D341Med (cell line): ENCODE results near the gene NADSYN1.
"Not testable (repeated sequence)": the region's sequence is repeated elsewhere in the genome, so short reads cannot be mapped to it uniquely, and the experiment has no call there.

Experiments
- DNase-seq: peaks from one replicate; pipeline ENCODE4 v3.0.0; 2012; ENCODE audit warnings: low spot score

The NADSYN1 gene

DNA sequence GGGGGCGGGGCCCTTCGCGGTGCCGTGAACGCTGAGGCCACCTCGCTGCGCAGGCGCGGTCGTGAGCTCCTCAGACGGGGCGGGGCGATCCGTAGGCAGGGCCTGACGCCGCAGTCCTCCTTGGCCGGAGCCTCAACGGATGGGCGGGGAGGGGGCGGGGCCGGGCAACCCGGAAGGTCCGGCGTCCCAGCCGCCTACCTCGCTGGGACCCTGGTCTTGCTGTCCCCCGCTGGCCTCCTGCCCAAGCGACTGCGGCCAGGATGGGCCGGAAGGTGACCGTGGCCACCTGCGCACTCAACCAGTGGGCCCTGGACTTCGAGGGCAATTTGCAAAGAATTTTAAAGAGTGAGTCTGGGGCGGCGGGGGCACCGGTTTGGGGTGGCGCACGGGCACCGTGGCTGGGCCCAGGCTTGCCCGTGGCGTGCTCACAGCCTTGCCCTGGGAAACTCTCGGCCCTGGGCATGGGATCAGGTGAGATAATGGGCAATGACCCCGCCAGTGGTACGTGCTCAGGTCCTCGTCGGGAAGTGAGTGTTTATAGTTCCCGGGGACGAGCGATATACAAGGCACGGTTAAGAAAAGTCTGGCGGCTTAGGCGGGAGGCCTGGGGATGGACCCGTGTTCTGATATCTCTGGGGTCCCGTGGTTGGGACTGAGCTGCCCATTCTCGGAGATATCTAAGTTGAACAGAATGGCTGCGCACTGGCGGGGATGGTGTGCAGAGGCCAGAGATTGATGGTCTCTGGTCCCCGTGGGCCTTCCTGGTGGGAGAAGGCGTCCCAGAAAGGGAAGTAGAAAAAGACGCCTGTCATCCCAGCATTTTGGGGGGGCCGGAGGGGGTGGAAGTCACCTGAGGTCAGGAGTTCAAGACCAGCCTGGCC lies at the start of gene NADSYN1:
Gene NADSYN1, plus strand, starts transcription at position 167 of the 881 bp plus-strand sequence. Its CDS starts 94 bp downstream, at position 261.
- peak; percentile 97 for DNase-seq

DNA sequence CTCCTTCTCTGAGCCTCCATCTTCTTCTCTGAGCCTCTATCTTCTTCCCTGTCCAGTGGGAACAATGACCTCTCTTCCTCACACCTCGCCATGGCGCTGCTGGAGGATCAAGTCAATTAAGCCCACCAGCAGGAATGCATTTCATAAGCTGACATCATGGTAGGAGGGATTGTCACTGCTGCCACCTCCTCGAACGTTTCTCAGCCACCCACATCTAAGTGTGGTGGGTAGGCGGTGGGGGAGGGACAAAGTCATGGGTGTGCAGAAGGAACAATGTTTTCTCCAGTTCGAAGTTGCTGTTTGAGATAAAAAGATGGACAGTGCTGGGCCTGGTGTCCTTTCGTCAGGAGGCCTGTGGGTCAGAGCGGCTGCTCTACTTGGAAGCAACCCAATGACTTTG lies 48.8 kb upstream of the NADSYN1 start:
- DNase-seq: no peak

DNA sequence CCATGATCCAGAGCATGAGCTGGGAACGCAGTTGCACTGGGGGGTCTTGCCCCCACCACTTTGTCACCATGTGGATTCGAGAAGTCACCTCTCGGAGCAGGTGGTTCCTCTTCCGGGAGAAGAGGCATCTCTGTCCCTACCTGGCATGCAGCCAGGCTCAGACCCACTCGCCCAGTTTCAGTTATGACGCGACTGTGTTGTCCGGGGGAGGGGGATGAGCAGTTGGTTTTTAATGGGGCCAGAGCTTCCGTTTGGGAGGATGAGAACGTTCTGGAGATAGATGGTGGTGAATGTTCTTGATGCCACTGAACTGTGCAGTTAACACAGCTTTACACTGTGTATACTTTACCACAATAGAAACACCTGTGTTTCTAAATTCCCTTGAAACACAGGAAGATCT lies 46.3 kb upstream of the NADSYN1 start:
- peak; percentile 8 for DNase-seq

DNA sequence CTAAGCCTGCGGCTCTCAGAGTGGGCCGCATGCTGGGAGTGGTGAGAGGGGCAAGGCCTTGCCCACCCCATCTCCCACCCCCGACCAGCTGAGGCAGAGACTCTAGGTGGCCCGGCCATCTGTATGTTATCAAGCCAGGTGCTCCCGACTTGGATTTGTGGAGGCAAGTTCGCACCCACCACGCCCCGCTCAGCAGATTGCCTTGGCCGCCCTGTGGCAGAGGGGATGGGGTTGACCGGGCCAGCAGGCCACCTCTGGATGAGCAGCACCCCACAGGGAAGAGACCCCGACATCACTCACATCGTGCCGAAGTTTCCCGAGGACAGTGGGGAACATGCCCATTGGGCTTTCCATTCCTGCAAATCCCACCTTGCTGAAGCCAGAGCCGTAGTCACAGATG lies 45.6 kb upstream of the NADSYN1 start:
- no peak for DNase-seq

DNA sequence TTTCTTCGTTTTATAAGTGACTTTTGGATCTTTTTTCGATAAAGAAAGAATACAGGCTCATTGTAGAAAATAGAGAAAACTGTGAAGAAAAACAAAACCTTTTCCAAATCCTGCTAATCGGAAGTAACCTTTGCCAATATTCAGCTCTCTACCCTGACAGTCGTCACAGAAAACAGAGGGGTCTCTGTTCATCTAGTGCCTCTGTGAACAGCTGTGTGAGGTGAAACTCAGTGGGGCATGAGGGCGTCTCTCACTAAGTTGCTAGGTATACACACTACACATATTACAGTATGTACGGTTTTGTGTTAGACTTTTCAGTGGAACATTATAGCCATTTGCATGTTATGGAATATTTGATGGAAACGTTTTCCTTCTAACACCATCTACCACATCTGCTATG lies 44.2 kb upstream of the NADSYN1 start:
- no peak for DNase-seq

DNA sequence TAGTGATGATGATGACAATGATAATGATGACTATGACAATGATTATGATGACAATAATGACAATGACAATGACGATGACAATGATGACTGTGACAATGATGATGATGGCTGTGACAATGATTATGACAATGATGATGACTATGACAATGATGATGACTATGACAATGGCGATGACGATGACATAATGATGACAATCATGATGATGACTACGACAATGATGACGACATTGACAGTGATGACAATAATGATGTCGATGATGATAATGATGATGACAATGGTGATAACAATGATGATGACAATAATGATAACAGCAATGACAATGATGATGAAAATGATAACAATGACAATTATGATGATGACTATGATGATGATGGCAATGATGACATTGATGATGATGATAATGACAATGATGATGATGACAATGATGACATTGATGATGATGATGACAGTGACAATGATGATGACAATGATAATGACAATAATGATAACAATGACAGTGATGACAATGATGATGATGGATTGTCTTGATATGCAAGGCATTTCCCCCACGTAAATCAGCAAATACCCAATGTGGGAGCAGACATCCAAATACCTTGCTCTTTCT lies 42.5 kb upstream of the NADSYN1 start:
- DNase-seq: no peak

DNA sequence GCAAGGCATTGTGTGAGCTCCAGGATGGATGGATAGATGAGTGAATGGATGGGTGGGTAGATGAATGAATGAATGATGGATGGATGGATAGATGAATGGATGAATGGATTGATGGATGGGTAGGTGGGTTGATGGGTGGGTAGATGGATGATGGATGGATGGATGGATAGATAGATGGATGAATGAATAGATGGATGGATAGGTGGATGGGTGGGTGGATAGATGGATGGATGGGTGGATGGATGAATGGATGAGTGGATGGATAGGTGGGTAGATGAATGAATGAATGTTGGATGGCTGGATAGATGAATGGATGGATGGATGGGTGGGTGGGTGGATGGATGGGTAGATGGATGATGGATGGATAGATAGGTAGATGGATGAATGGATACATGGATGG lies 38.4 kb upstream of the NADSYN1 start:
- no peak for DNase-seq

DNA sequence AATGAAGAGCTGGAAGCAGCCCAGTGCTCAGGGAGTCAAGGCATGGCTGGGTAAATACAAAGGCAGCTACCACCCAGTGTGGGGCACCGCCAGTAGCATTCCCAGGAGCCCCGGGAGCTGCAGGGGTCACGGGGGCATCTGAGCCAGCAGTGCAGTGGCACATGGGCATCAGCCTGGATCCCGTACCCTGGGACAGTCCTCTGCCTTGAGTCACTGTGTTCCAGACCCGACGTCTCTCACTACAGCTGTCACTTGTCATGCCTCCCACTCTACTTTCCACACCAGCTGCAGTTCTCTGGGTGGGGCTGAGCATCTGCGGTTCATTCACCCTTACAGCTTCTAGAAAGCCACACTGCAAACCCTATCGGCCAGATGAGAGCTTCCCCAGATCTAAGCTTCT lies 34.4 kb upstream of the NADSYN1 start:
- no peak for DNase-seq

DNA sequence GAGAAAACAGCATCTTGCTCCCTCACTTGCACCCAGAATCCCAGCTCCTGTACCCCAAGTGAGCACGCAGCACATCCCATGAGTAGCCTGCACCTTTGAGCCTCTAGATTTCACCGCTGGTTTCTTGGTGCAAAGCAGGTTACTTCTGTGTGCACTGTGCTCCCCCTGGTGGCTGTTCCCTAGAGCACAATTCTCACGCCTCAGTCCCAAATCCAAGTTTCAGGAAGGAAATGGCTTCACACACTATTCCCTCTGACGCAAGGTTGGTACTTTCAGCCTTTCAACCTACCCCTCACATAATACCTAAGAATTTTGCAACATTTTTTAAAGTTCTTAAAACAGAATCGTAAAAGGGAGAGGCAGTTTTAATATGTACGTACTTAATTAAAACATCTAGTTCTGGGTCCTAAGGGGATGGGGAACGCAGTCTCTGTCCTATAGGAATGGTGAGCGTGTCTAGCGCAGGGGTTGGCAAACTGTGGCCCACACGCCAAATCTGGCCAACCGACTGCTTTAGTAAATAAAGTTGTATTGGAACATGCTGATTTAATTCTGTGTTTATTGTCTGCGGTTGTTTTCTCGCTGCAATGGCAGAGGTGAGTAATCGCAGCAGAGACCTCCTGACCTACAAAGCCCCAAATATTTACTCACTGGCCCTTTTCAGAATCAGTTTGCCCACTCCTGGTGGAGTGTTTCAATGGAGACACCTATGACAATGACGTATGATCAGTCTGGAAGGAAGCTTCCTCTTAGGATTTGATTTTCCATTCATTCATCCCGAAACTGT lies 32.4 kb upstream of the NADSYN1 start:
- peak; percentile 47 for DNase-seq

DNA sequence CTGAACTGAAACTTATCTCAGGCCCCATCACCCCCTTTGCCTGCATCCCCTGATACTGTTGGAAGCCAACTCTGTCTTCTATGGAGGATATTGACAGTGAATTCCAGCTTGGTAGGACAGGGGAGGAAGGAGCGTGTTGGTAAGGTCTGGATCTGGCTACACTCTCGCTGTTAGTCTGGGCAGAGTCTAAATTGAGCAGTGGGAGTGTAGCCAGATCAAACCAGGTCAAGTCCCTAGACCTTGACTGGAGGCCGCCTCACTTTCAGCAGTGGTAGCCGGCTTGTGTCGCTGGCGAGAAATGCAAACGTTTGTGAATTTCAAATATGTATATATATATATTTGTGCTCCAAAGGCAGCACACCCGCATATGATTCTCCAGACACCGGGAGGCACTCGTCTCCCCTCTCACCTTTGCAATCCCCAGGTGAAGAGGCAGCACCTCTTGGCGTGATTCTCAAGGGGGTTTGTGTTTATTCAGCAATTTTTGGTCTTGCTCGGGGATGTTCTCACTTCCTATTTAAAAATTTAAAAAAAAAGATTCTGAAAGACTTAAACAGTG lies 31.5 kb upstream of the NADSYN1 start:
- DNase-seq: peak; percentile 2

DNA sequence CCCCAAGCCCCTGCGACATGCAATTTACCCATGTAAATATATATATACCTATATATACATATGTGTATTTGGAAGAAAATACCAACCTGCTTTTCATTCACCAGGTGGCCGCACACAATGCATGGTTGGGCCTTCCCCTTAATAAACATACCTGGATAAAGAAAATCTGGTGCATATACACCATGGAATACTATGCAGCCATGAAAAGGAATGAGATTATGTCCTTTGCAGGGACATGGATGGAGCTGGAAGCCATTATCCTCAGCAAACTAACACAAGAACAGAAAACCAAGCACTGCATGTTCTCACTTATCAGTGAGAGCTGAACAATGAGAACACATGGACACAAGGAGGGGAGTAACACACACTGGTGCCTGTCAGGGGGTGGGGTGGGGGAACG lies 30.7 kb upstream of the NADSYN1 start:
- not testable (repeated sequence) for DNase-seq

DNA sequence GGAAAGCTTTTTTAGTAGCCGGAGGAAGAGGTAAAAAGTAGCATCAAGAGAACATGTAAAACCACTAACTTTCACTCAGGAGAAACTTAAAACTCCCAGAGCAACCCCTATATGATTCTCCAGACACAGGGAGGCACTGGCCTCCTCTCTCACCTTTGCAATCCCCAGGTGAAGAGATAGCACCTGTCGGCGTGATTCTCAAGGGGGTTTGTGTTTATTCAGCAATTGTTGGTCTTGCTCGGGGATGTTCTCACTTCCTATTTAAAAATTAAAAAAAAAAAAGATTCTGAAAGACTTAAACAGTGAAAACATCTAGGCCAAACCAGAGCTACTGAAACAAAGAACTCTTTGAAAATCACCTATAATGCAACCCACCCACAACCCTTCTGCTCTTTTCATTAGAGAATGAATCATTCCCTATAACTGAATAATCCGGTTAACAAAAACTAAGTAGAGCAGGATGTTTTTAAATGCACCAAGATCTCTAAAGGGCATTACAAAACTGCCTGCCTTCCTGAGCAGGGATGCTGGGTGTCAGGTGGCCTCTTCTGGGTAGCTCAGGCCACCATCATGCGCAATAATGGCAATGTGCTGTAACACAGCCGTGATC lies 29.7 kb upstream of the NADSYN1 start:
- no peak for DNase-seq

DNA sequence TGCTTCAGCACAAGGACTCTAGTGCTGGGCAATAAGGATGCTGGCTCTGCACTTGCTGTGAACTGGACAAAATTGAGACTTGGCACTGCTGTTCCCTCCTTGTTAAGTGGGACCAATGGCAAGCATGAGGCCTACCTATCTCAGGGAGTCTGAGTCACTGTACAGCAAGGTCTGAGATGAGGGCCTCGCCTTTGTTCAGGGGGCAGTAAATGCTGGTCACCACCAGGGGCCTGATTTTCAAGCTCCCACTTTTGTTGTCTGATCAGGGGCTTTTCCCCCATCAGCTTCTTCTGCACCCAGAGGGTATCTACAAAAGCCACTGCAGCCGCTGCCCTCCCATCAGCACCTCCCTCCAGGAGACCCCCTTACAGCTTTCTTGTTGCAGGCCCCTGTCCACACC lies 27.6 kb upstream of the NADSYN1 start:
- peak; percentile 20 for DNase-seq

DNA sequence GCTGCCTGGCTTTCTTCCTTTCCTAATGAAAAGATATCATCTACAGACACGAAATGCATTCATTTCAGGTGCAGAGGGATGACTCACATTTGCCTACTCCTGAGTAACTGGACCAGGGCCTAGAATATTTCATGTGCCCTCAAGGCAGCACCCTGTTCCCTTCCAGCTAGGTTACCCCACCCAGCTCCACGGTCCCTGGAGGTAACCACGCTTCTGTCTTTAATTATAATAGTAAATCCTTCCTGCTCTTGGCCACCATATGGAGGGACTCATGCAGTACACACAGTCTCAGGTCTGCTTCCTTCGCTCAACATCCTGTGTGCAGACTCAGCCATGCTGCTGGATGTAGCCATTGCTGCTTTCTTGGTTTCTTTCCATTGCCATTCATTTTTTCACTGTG lies 27.1 kb upstream of the NADSYN1 start:
- DNase-seq: peak; percentile 11

DNA sequence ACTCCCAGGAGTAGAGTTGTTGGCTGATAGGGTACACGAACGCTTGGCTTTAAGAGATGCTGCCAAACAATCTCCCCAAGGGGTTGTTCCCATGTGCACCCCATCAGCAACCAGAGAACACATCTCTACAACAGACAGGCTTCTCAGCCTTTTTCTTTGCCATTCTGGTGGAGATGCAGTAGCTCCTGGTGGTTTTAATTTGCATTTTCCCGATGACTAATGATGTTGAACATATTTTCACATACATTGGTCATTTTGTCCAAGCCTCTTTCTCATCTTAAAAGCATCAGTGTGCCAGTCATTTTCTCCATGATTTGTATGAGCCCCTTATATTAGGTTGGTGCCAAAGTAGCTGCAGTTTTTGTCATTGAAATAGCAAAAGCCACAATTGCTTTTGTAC lies 26.6 kb upstream of the NADSYN1 start:
- DNase-seq: peak; percentile 3

DNA sequence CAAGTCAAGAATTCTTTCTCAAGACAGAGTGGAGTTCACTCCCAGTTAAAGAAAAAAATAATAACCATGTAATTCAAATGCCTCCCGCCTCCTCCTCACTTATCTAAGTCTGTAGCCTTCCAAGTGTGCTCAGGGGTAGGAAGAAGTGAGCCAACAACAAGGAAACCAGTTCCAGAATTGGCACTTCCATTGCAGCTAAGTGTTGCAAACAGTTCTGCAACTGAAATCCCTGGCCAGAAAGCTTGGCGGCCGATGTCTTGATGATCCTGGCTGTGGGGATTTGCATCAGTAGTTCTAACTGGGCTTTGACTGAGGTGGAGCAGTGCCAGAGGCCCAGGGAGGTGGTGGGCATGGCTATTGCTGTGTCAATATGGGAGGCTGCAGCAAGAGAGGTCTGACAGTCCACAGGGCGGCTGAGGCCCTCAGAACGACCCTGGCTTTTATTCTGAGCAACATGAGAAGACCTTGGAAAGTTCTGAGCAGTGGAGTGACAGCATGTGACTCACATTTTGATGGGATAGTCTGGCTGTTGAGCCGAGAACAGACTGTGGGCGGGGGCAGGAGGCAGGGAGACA lies 24.1 kb upstream of the NADSYN1 start:
- DNase-seq: peak; percentile 2

DNA sequence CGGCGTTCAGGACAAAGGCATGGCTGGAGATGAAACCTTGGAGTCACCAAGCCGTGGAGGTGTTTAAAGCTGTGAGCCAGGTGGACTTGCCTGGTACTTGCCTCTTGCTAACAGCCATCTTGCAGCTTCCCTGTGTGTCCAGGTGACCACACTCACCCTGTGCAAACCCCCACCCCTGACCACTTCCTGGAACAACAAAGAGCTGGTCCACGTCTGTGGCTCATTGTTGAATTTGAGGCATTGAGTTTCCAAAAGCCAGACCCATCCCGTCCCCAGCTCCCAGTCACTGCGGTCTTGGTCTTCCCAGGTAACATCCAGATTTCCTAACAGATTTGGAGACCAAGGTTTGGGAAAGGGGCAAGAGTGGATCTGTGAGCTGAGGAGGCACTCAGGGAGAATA lies 23.3 kb upstream of the NADSYN1 start:
- DNase-seq: peak; percentile 2

DNA sequence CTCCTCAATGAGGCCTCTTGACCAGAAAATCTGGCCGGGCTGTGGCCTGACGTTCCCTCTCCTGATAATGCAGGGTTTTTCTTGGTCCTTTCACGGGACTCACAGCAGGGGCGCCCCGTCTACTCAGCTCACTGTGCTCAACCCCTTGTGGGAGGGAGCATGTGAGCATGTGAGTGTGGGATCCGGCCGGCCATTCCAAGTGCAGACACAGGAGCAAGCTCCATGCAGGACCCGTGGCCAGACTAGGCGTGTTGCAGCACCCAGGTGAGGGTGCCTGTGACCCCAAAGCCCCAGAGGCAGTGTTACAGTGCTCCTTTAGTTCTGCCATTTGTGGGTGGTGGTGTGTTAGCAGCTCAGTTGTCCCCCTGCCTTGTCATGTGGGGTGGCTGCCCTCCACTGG lies 22.8 kb upstream of the NADSYN1 start:
- peak; percentile 2 for DNase-seq

DNA sequence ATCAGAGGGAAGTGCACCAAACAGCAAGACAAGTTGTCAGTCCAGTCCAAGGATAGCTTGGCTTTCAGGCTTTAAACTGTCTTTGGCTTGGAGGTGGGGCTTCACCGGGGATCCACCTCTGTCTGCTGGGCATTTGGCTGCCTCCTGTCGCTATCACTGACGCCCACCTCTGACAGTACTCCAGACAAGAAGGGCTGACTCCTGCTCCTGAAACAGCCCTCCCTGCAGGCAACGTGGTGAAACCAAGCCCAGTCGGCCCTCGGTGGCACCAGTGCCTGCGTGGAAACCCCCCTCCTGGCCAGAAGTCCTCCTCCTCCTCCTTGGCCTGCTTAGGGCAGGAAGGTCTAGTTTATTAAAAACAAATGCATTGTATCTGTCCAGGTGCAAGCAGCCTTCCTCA lies 21.7 kb upstream of the NADSYN1 start:
- no peak for DNase-seq

DNA sequence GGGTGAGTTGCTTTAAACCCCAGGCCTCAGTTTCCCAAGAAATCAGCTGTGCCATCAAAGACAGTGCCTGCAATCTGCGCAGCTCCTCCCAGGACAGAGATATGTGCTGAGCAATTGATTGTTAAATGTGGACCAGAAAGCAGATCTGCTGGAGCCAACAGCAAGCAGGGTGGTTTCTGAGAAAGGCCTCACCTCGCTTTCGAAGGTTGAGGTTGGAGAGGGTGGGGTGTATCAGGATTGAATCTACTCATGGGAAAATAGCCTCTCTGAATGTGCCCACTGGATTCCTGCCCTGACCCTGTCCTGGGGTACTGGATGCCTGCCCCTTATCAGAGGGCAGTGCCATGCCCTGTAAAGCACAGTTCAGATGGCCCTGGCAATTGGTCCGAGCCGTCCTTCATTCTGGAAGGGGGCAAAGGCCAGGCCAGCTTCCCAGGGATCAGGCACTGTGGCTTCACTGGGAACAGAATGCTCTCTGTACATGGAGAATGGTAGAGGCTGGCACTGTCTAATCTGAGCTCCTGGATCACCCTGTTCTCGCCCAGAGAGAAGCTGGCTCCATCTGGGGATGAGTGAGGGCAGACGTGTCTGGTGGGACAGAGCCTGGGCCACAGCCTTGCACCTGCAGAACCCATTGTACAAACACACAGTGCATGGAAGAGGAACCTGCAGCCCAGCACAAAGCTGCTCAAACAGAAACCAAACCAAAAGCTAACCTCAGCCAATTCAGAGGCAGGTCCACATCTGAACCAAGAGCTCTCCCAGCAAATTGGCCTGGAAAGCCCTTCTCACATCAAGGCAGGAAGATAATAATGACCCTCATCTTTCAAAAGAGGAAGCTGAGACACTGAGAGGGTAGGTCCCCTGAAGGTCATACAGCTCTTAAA lies 20.0 kb upstream of the NADSYN1 start:
- DNase-seq: no peak
